Activated T-cell treated with anti-CD3 and anti-CD28 coated beads, Interleukin-2, amount 50 U/mL, for 72 hours (primary cell): ENCODE results near the gene GRM4. TPM values are rescaled to one million over a fixed set of nuclear protein-coding genes. Genes with fewer than 3 reads are reported as not detected.

Source experiments
- ATAC-seq, 2 donors: fragments of 150-1000 bp; cut with Tn5 transposase; replicated peaks in 1 of 2; 2 replicates each; pipeline ENCODE4 v1.10.0; 2021; ENCODE audit warnings: moderate library complexity in 2 of 2, mild to moderate bottlenecking in 1 of 2
- DNase-seq, 2 donors: peaks; one replicate each; pipeline ENCODE4 v3.0.0; 2021 to 2022; ENCODE audit warnings: mixed read lengths in 1 of 2
- H3K27ac Mint-ChIP-seq: one replicate; pipeline ENCODE4 v1.8.0; 2022; ENCODE audit warnings: mild to moderate bottlenecking, moderate library complexity, mixed read lengths
- H3K27me3 Mint-ChIP-seq: one replicate; pipeline ENCODE4 v1.8.0; 2022; ENCODE audit warnings: low read depth, mixed read lengths
- H3K36me3 Mint-ChIP-seq, 2 donors: one replicate each; pipeline ENCODE4 v1.8.0; 2022; ENCODE audit warnings: mixed read lengths in 2 of 2, mild to moderate bottlenecking in 1 of 2; ENCODE audit not compliant: insufficient read depth in 2 of 2
- H3K4me1 Mint-ChIP-seq: one replicate; pipeline ENCODE4 v1.8.0; 2022; ENCODE audit warnings: low read depth, mixed read lengths
- H3K4me3 Mint-ChIP-seq, 2 donors: one replicate each; pipeline ENCODE4 v1.8.0; 2022; ENCODE audit warnings: mild to moderate bottlenecking in 2 of 2, mixed read lengths in 2 of 2, moderate library complexity in 2 of 2
- H3K9me3 Mint-ChIP-seq, 2 donors: one replicate each; pipeline ENCODE4 v1.8.0; 2022; ENCODE audit warnings: mixed read lengths in 2 of 2
- total RNA-seq, 2 donors: library from RNA; stranded (reverse); gene quantifications; one replicate each; pipeline ENCODE4 v1.2.3, GENCODE V29; 2022

GRM4 gene
- total RNA-seq, 2 donors from 2014 or later, result 0.07 TPM; not detected in 1

GRCh38 chr6:34062815-34063214 is 83.1 kb downstream of the GRM4 start:
- Mint-ChIP-seq H3K4me1 (no peaks in the 10 kb centered on the region), H3K27ac (no peak overlapping the region), H3K36me3 (no peaks in the 10 kb centered on the region), H3K27me3 (no peaks in the 10 kb centered on the region), H3K4me3 (no peak overlapping the region), H3K9me3 (no peaks in the 10 kb centered on the region)
- ATAC-seq, result no peak
- no peak for DNase-seq

- no peaks in the 10 kb centered on the region for H3K36me3 Mint-ChIP-seq
- no peak overlapping the region for H3K27ac Mint-ChIP-seq
- no peak overlapping the region for H3K4me3 Mint-ChIP-seq
- no peaks in the 10 kb centered on the region for H3K27me3 Mint-ChIP-seq
- H3K9me3 Mint-ChIP-seq, result no peaks in the 10 kb centered on the region
- no peak for DNase-seq
- H3K4me1 Mint-ChIP-seq, result no peaks in the 10 kb centered on the region
- no peak for ATAC-seq
Measured at GRCh38 chr6:34062156-34062555, 83.7 kb downstream of the GRM4 start.

- Mint-ChIP-seq H3K27me3 (no peaks in the 10 kb centered on the region), H3K36me3 (no peaks in the 10 kb centered on the region), H3K9me3 (no peaks in the 10 kb centered on the region), H3K27ac (no peak overlapping the region), H3K4me3 (no peak overlapping the region), H3K4me1 (no peaks in the 10 kb centered on the region)
- no peak for DNase-seq
- no peak for ATAC-seq
Measured at GRCh38 chr6:34061348-34061747, 84.5 kb downstream of the GRM4 start.

GRCh38 chr6:34059914-34060313 is 86.0 kb downstream of the GRM4 start:
- Mint-ChIP-seq H3K27ac (no peak overlapping the region), H3K27me3 (no peaks in the 10 kb centered on the region), H3K9me3 (no peaks in the 10 kb centered on the region), H3K36me3 (no peaks in the 10 kb centered on the region), H3K4me1 (no peaks in the 10 kb centered on the region), H3K4me3 (no peak overlapping the region)
- DNase-seq (no peak), ATAC-seq (no peak)

GRCh38 chr6:34059136-34059731 is 86.7 kb downstream of the GRM4 start:
- H3K27ac Mint-ChIP-seq, result no peak overlapping the region
- DNase-seq, result no peak
- H3K4me3 Mint-ChIP-seq, result no peak overlapping the region
- H3K27me3 Mint-ChIP-seq, result no peaks in the 10 kb centered on the region
- H3K4me1 Mint-ChIP-seq, result no peaks in the 10 kb centered on the region
- H3K36me3 Mint-ChIP-seq, result no peaks in the 10 kb centered on the region
- ATAC-seq, result no peak
- H3K9me3 Mint-ChIP-seq, result no peaks in the 10 kb centered on the region

- peak; percentile 51 to 54 for ATAC-seq
- no peaks in the 10 kb centered on the region for H3K9me3 Mint-ChIP-seq
Measured at GRCh38 chr6:34057790-34058189, 88.1 kb downstream of the GRM4 start.

GRCh38 chr6:34057191-34057590 is 88.7 kb downstream of the GRM4 start:
- Mint-ChIP-seq H3K36me3 (no peaks in the 10 kb centered on the region), H3K27me3 (no peaks in the 10 kb centered on the region), H3K4me1 (no peaks in the 10 kb centered on the region), H3K27ac (no peak overlapping the region), H3K4me3 (no peak overlapping the region), H3K9me3 (no peaks in the 10 kb centered on the region)
- DNase-seq, result no peak
- no peak for ATAC-seq

More at GRCh38 chr6:34057790-34058189, 88.1 kb downstream of the GRM4 start:
- Mint-ChIP-seq H3K4me1 (no peaks in the 10 kb centered on the region), H3K27ac (no peak overlapping the region), H3K4me3 (no peak overlapping the region), H3K36me3 (no peaks in the 10 kb centered on the region), H3K27me3 (no peaks in the 10 kb centered on the region)
- peak in 1 of 2 donors; percentile 8 for DNase-seq

- ATAC-seq, result no peak
- Mint-ChIP-seq H3K9me3 (no peaks in the 10 kb centered on the region), H3K27ac (no peak overlapping the region)
Measured at GRCh38 chr6:34056305-34057108, 89.4 kb downstream of the GRM4 start.

GRCh38 chr6:34055223-34055933 is 90.5 kb downstream of the GRM4 start:
- no peak overlapping the region for H3K4me3 Mint-ChIP-seq
- H3K9me3 Mint-ChIP-seq, result no peaks in the 10 kb centered on the region
- DNase-seq, result peak; percentile 68 to 72
- no peak overlapping the region for H3K27ac Mint-ChIP-seq
- no peaks in the 10 kb centered on the region for H3K27me3 Mint-ChIP-seq
- H3K4me1 Mint-ChIP-seq, result no peaks in the 10 kb centered on the region
- H3K36me3 Mint-ChIP-seq, result no peaks in the 10 kb centered on the region
- ATAC-seq, result peak; percentile 78 to 79

More at GRCh38 chr6:34056305-34057108, 89.4 kb downstream of the GRM4 start:
- no peaks in the 10 kb centered on the region for H3K4me1 Mint-ChIP-seq
- H3K36me3 Mint-ChIP-seq, result no peaks in the 10 kb centered on the region
- no peak overlapping the region for H3K4me3 Mint-ChIP-seq
- DNase-seq, result no peak
- H3K27me3 Mint-ChIP-seq, result no peaks in the 10 kb centered on the region

- ATAC-seq (no peak), DNase-seq (no peak)
- Mint-ChIP-seq H3K27ac (no peak overlapping the region), H3K27me3 (no peaks in the 10 kb centered on the region), H3K9me3 (no peaks in the 10 kb centered on the region), H3K4me3 (no peak overlapping the region), H3K36me3 (no peaks in the 10 kb centered on the region), H3K4me1 (no peaks in the 10 kb centered on the region)
Measured at GRCh38 chr6:34053721-34054120, 92.2 kb downstream of the GRM4 start.

GRCh38 chr6:34052918-34053608 is 92.8 kb downstream of the GRM4 start:
- H3K27ac Mint-ChIP-seq, result no peak overlapping the region
- H3K9me3 Mint-ChIP-seq, result no peaks in the 10 kb centered on the region
- H3K36me3 Mint-ChIP-seq, result no peaks in the 10 kb centered on the region
- H3K27me3 Mint-ChIP-seq, result no peaks in the 10 kb centered on the region
- H3K4me1 Mint-ChIP-seq, result no peaks in the 10 kb centered on the region
- ATAC-seq (no peak), DNase-seq (no peak)
- no peak overlapping the region for H3K4me3 Mint-ChIP-seq

GRCh38 chr6:34052071-34052825 is 93.6 kb downstream of the GRM4 start:
- Mint-ChIP-seq H3K9me3 (no peaks in the 10 kb centered on the region), H3K27me3 (no peaks in the 10 kb centered on the region), H3K4me1 (no peaks in the 10 kb centered on the region), H3K27ac (no peak overlapping the region), H3K36me3 (no peaks in the 10 kb centered on the region), H3K4me3 (no peak overlapping the region)
- ATAC-seq (no peak), DNase-seq (no peak)
